Loucy (cell line): ENCODE data around the gene KPNA6.
"Not testable (repeated sequence)": the region's sequence is repeated elsewhere in the genome, so short reads cannot be mapped to it uniquely, and the experiment has no call there.

Source experiments
- EZH2phosphoT487 ChIP-seq: fragments of 200-600 bp; IDR thresholded peaks from 2 replicates; pipeline ENCODE4 v1.6.1; 2018; ENCODE audit warnings: antibody characterized with exemption, mild to moderate bottlenecking, moderate library complexity, borderline replicate concordance
- TF ChIP-seq, protein P1 (sequence below): fragments of 200-600 bp; sonication (generic); conservative IDR thresholded peaks from 2 replicates; pipeline ENCODE4 v1.5.1; 2014; ENCODE audit warnings: mild to moderate bottlenecking, antibody characterized with exemption, low read length

DNA sequence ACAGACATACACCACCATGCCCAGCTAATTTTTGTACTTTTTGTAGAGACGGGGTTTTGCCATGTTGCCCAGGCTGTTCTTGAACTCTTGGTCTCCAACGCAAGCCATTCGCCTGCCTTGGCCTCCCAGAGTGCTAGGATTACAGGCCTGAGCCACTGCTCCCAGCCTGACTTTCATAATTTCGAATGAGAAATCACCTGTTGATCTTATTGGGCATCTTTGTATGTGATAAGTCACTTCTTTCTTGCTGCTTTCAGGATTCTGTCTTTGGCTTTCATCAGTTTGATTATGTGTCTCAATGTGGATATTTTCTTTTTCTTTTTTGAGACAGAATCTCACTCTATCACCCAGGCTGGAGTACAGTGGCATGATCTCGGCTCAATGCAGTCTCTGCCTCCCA is 39.9 kb downstream of the KPNA6 start:
- TF ChIP-seq, protein P1, sequence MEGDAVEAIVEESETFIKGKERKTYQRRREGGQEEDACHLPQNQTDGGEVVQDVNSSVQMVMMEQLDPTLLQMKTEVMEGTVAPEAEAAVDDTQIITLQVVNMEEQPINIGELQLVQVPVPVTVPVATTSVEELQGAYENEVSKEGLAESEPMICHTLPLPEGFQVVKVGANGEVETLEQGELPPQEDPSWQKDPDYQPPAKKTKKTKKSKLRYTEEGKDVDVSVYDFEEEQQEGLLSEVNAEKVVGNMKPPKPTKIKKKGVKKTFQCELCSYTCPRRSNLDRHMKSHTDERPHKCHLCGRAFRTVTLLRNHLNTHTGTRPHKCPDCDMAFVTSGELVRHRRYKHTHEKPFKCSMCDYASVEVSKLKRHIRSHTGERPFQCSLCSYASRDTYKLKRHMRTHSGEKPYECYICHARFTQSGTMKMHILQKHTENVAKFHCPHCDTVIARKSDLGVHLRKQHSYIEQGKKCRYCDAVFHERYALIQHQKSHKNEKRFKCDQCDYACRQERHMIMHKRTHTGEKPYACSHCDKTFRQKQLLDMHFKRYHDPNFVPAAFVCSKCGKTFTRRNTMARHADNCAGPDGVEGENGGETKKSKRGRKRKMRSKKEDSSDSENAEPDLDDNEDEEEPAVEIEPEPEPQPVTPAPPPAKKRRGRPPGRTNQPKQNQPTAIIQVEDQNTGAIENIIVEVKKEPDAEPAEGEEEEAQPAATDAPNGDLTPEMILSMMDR = not testable (repeated sequence)
- not testable (repeated sequence) for TF ChIP-seq EZH2phosphoT487
